ENCODE data around the gene CHTF18. TPM values are rescaled to one million over a fixed set of nuclear protein-coding genes. Genes with fewer than 3 reads are reported as not detected.
"Not testable (repeated sequence)": the region's sequence is repeated elsewhere in the genome, so short reads cannot be mapped to it uniquely, and the experiment has no call there.

CHTF18 gene
- total RNA-seq, 1 donor from 2014 or later = 12.3 TPM

- H3K4me1 ChIP-seq = no peaks in the 10 kb centered on the region
- H3K27me3 ChIP-seq = no peaks in the 10 kb centered on the region
- no peak for TF ChIP-seq CTCF (IDR thresholded peaks at IDR 0.05)
- H3K36me3 ChIP-seq = no peaks in the 10 kb centered on the region
- peaks cover 3% of the 10 kb centered on the region for H3K9me3 ChIP-seq
- no peak overlapping the region for H3K4me3 ChIP-seq
- intact Hi-C loops (cut with DNase I) = no loop called here
- ATAC-seq = no peak
- no peak for DNase-seq
- H3K27ac ChIP-seq = no peak overlapping the region
Measured at GRCh38 chr16:831571-832413, 43.4 kb downstream of the CHTF18 start.

DNA sequence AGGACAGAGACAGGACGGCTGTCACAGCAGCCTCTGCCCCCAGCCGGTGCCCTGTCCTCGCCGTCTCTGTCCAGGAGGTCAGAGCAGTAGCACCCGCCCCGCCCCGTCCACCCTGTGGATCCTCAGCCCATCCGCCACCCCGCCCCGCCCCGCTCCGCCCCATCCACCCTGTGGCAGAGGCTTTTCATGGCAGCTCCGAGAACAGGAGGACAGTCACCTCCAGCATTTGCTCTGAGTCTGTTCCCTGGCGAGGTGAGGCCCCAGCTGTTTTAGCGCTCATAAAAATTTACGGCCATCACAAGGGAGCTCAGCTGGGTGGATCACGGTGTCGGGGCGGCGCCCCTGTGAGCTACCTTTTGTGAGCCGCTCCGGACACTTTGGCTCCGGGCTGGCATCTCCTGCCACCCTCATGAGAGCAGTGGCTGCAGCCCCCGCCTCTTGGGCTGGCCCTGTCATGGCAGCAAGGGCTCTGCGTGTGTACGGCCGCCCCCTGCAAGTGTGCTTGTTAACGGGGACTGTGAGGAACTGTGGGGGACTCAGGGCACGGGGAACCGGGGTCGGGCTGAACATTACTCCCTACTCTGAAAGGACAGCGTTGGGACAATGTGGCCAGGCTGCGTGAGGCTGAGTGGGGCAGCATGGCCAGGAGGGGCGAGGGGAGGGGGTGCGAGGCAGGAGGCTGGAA is 44.4 kb downstream of the CHTF18 start:
- no peaks in the 10 kb centered on the region for H3K36me3 ChIP-seq
- H3K4me3 ChIP-seq = no peak overlapping the region
- intact Hi-C loops (cut with DNase I) = no loop called here
- H3K27me3 ChIP-seq = no peaks in the 10 kb centered on the region
- DNase-seq = no peak
- H3K4me1 ChIP-seq = no peaks in the 10 kb centered on the region
- ATAC-seq = no peak
- H3K27ac ChIP-seq = no peak overlapping the region
- no peak for TF ChIP-seq CTCF (IDR thresholded peaks at IDR 0.05)
- H3K9me3 ChIP-seq = peaks cover 7% of the 10 kb centered on the region

DNA sequence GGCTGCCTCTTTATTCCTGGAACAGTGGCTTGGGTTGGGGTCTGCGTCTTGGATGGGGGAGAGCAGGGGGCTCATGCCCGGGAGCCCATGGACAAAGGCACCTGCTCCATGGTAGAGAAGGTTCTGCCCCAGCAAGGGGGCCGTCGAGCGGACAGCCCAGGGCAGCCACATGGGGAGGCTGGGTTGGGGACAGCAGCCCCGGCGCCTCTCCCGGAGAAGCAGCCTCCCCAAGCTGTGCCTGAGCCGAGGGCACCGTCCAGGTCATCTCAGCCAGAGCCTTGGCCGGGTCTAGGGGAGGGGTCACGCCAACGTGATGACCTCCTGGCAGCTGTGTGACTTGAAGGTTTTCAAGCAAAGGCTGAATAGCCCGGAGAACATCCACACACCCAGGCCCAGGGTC is 45.0 kb downstream of the CHTF18 start:
- DNase-seq = no peak

GRCh38 chr16:835373-835772 is 47.0 kb downstream of the CHTF18 start:
- Histone ChIP-seq H3K9me3 (peaks cover 7% of the 10 kb centered on the region), H3K27ac (no peak overlapping the region), H3K27me3 (no peaks in the 10 kb centered on the region), H3K4me3 (no peak overlapping the region), H3K36me3 (no peaks in the 10 kb centered on the region), H3K4me1 (no peaks in the 10 kb centered on the region)
- DNase-seq = no peak
- TF ChIP-seq CTCF (IDR thresholded peaks at IDR 0.05) = no peak
- no peak for ATAC-seq
- intact Hi-C loops (cut with DNase I) = no loop called here

More for the DNA sequence above, 45.0 kb downstream of the CHTF18 start:
- H3K27me3 ChIP-seq = no peaks in the 10 kb centered on the region
- H3K36me3 ChIP-seq = no peaks in the 10 kb centered on the region
- H3K9me3 ChIP-seq = peaks cover 7% of the 10 kb centered on the region
- no peak for TF ChIP-seq CTCF (IDR thresholded peaks at IDR 0.05)
- H3K4me1 ChIP-seq = no peaks in the 10 kb centered on the region
- H3K4me3 ChIP-seq = no peak overlapping the region
- intact Hi-C loops (cut with DNase I) = no loop called here
- no peak overlapping the region for H3K27ac ChIP-seq
- ATAC-seq = no peak

GRCh38 chr16:836221-836620 is 47.8 kb downstream of the CHTF18 start:
- ATAC-seq = no peak
- H3K27me3 ChIP-seq = peaks cover 5% of the 10 kb centered on the region
- no peak for TF ChIP-seq CTCF (IDR thresholded peaks at IDR 0.05)
- no peak for DNase-seq
- H3K4me1 ChIP-seq = no peaks in the 10 kb centered on the region
- no peaks in the 10 kb centered on the region for H3K36me3 ChIP-seq
- H3K4me3 ChIP-seq = no peak overlapping the region
- intact Hi-C loops (cut with DNase I) = no loop called here
- peaks cover 7% of the 10 kb centered on the region for H3K9me3 ChIP-seq
- no peak overlapping the region for H3K27ac ChIP-seq

- H3K36me3 ChIP-seq; DNase-seq; H3K4me3 ChIP-seq; H3K27ac ChIP-seq; H3K4me1 ChIP-seq; ATAC-seq; intact Hi-C loops (cut with DNase I); H3K9me3 ChIP-seq: not testable (repeated sequence)
- H3K27me3 ChIP-seq = peaks cover 11% of the 10 kb centered on the region
Measured at GRCh38 chr16:836822-837221, 48.4 kb downstream of the CHTF18 start.
